Left lung (tissue), 10 donors: ENCODE data around the gene AP4S1. TPM values are rescaled to one million over a fixed set of nuclear protein-coding genes. Genes with fewer than 3 reads are reported as not detected.

Experiments
- ATAC-seq: fragments of 200-7000 bp; cut with Tn5 transposase; one replicate; pipeline ENCODE4 v1.9.1; 2020; ENCODE audit warnings: moderate library complexity
- DNase-seq, 4 donors: peaks; one replicate each; pipeline ENCODE4 v3.0.0-alpha.2; 2013 to 2020
- H3K27ac ChIP-seq, 2 donors: fragments of 200-600 bp; sonication (generic) in 1 of 2; one replicate each; pipeline versions ENCODE4 v1.5.0 to v1.8.0; 2020 to 2021
- H3K27me3 ChIP-seq, 2 donors: fragments of 200-600 bp; sonication (generic) in 1 of 2; one replicate each; pipeline versions ENCODE4 v1.5.0 to v1.8.0; 2020 to 2021
- H3K36me3 ChIP-seq, 2 donors: fragments of 200-600 bp; sonication (generic) in 1 of 2; one replicate each; pipeline versions ENCODE4 v1.5.0 to v1.8.0; 2020 to 2021
- H3K4me1 ChIP-seq, 2 donors: fragments of 200-600 bp; one replicate each; pipeline ENCODE4 v1.8.0; 2021
- H3K4me3 ChIP-seq, 2 donors: fragments of 200-600 bp; sonication (generic) in 1 of 2; one replicate each; pipeline versions ENCODE4 v1.5.0 to v1.8.0; 2020 to 2021; ENCODE audit warnings: mild to moderate bottlenecking in 1 of 2
- H3K9me3 ChIP-seq, 2 donors: fragments of 200-600 bp; sonication (generic) in 1 of 2; one replicate each; pipeline versions ENCODE4 v1.5.0 to v1.8.0; 2020 to 2021
- intact Hi-C, 2 donors: fragments of 100-400 bp; cut with DNase I; formaldehyde crosslinking; loops; one replicate each; pipeline versions ENCODE4 v1.11.2 to v1.14.2; 2022
- polyA plus RNA-seq, 6 donors: library from polyadenylated mRNA; unstranded; fragments of 120-200 nt; gene quantifications; one replicate each; pipeline ENCODE4 v1.2.1, GENCODE V29; 2013; ENCODE audit not compliant: insufficient read length in 6 of 6
- total RNA-seq, 2 donors: library from RNA; stranded (reverse); fragmentation: NEBNext Ultra II Directional; extraction: Animal tissue kit (Norgen Biotek cat#: 25700); gene quantifications; one replicate each; pipeline ENCODE4 v1.2.1, GENCODE V29; 2021
- TF ChIP-seq, protein P1 (sequence below), 2 donors: fragments of 200-600 bp; sonication (generic) in 1 of 2; IDR thresholded peaks; one replicate each; pipeline versions ENCODE4 v1.5.0 to v1.8.0; 2021; ENCODE audit warnings: antibody characterized with exemption in 2 of 2
- donor health status: DM: no; HTN: yes; CAD: no.
- donor health status: DM: no; HTN: no; CAD: no.

The AP4S1 gene
- total and polyA plus RNA-seq, 8 donors, result 6.9 to 25.0 (median 19.6) TPM

DNA sequence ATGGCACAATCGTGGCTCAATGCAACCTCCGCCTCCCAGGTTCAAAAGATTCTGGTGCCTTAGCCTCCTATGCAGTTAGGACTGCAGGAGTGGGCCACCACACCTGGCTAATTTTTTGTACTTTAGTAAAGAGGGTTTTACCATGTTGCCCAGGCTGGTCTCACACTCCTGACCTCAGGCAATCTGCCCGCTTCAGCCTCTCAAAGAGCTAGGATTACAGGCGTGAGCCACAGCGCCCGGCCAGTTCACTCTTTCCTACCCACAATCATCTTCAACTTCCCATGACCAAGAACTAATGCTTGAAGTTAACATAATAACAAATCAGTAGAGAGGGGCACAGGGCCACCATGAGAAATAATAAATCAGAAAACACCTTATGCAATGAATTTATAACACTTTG lies 99.8 kb downstream of the AP4S1 start:
- TF ChIP-seq, protein P1, sequence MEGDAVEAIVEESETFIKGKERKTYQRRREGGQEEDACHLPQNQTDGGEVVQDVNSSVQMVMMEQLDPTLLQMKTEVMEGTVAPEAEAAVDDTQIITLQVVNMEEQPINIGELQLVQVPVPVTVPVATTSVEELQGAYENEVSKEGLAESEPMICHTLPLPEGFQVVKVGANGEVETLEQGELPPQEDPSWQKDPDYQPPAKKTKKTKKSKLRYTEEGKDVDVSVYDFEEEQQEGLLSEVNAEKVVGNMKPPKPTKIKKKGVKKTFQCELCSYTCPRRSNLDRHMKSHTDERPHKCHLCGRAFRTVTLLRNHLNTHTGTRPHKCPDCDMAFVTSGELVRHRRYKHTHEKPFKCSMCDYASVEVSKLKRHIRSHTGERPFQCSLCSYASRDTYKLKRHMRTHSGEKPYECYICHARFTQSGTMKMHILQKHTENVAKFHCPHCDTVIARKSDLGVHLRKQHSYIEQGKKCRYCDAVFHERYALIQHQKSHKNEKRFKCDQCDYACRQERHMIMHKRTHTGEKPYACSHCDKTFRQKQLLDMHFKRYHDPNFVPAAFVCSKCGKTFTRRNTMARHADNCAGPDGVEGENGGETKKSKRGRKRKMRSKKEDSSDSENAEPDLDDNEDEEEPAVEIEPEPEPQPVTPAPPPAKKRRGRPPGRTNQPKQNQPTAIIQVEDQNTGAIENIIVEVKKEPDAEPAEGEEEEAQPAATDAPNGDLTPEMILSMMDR (IDR thresholded peaks at IDR 0.05), result no peak
- Histone ChIP-seq H3K4me1 (peaks cover 0 to 20% of the 10 kb centered on the region in 2 donors), H3K4me3 (no peak overlapping the region), H3K27ac (no peak overlapping the region), H3K36me3 (peaks cover 0 to 96% of the 10 kb centered on the region in 2 donors), H3K9me3 (no peaks in the 10 kb centered on the region), H3K27me3 (no peaks in the 10 kb centered on the region)
- ATAC-seq, result no peak
- DNase-seq, result no peak
- intact Hi-C loops, result no loop called here

DNA sequence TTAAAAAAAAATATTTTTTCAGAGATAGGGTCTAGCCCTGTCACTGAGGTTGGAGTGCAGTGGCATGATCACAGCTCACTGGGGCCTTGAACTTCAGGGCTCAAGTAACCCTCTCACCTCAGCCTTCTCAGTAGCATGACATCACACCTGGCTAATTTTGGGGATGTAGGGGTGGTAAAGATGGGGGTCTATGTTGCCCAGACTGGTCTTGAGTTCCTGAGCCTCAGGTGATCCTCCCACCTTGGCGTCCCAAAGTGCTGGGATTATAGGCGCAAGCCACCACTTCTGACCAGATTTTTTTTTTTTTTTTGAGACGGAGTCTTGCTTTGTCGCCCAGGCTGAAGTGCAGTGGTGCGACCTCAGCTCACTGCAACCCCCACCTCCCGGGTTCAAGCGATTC lies 101.2 kb downstream of the AP4S1 start:
- H3K9me3 ChIP-seq, result no peaks in the 10 kb centered on the region
- intact Hi-C loops, result no loop called here
- TF ChIP-seq, protein P1 (IDR thresholded peaks at IDR 0.05), result no peak
- no peak overlapping the region for H3K27ac ChIP-seq
- ATAC-seq (no peak), DNase-seq (no peak)
- no peaks in the 10 kb centered on the region for H3K27me3 ChIP-seq
- H3K4me1 ChIP-seq, result peaks cover 0 to 20% of the 10 kb centered on the region in 2 donors
- peaks cover 0 to 96% of the 10 kb centered on the region in 2 donors for H3K36me3 ChIP-seq
- no peak overlapping the region for H3K4me3 ChIP-seq

DNA sequence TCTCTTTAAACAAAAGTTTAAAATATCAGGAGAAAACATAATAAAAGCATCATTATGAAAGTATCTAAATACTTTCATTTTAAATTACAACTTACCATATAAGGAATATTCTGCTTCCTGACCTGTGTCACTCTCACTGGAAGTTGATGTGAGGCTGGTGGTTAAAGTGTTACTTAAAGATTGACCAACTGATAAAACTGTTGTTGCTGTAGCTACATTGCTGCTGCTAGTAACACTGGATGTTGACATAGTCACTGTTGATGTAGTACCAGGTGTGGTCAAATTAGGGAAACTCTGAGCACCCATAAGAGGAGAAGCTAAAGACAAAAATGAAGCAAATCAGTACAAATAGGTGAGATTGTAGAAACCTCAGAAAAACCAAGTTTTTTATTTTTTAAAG lies 102.2 kb downstream of the AP4S1 start:
- TF ChIP-seq, protein P1 (IDR thresholded peaks at IDR 0.05), result no peak
- peaks cover 0 to 96% of the 10 kb centered on the region in 2 donors for H3K36me3 ChIP-seq
- no peak overlapping the region for H3K27ac ChIP-seq
- H3K27me3 ChIP-seq, result no peaks in the 10 kb centered on the region
- H3K4me1 ChIP-seq, result peaks cover 0 to 20% of the 10 kb centered on the region in 2 donors
- peak; percentile 87 for ATAC-seq
- no peaks in the 10 kb centered on the region for H3K9me3 ChIP-seq
- no peak overlapping the region for H3K4me3 ChIP-seq
- DNase-seq, result peak in 1 of 4 donors; percentile 10
- intact Hi-C loops, result no loop called here

DNA sequence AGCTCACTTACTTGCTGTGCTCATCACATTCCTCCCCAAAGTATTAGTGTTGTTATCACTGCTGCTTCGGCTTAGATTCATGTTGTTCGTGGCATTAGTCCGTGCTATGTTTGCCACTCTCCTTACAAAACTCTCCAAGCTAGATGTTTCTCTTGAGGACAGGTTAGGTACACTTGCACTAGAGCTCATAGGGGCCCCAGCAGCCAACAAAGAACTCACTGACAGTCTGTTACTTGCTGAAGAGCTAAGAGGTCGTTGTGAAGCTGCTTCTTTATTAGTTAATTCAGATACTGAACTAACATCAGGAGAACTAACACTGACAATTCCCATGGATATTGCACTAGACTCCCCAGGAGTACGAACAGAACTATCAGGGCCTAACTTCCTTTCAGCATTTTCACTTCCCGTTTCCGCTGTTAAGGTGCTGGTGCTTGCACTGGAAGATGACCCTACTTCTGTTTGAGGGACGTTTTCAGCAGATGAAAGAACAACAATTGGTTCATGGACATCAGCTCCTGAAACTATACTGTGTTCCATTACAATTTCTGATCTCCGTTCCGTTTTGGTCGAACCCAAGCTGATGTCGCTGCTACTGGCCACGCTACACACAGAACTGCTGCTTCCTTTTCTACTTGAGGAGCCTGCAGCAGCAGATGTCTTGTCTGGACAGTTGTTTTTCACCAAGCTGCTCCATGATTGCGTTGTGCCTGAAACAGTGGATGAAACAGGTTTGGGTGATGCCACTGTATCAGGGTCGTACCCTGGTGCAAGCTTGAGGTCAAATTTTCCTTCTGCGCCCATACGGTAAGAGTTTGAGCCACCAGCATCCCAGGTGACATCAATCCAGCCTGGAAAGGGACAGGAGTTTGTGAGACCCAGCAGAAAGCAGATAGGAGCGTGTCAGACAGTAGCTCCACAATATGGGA lies 103.4 kb downstream of the AP4S1 start:
- no peaks in the 10 kb centered on the region for H3K27me3 ChIP-seq
- DNase-seq (no peak), ATAC-seq (peak; percentile 42)
- H3K36me3 ChIP-seq, result peaks cover 0 to 94% of the 10 kb centered on the region in 2 donors
- TF ChIP-seq, protein P1 (IDR thresholded peaks at IDR 0.05), result no peak
- intact Hi-C loops, result no loop called here
- H3K4me1 ChIP-seq, result peaks cover 0 to 20% of the 10 kb centered on the region in 2 donors
- H3K4me3 ChIP-seq, result no peak overlapping the region
- H3K9me3 ChIP-seq, result no peaks in the 10 kb centered on the region
- peak overlapping the region in 1 of 2 donors; percentile 48 for H3K27ac ChIP-seq

DNA sequence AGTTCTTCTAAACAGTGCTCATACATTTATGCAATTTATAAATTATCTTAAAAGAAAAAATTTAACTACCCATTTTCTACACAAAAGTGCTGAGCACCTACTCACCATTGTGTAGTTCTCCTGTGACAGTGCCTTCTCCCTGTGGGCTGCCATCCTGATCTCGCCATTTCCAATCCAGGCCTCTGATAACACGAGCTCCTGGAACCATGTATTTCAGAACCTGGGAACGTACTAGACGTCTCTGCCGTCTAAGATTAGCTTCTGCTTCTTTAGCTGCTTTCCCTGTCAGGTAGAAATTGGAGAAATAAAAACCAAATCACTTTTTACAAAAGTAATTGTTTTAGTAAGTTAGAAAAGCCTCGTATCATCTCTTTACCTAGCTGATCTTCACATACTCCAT lies 107.7 kb downstream of the AP4S1 start:
- peaks cover 0 to 90% of the 10 kb centered on the region in 2 donors for H3K36me3 ChIP-seq

More for the DNA sequence above, 107.7 kb downstream of the AP4S1 start:
- Histone ChIP-seq H3K27ac (no peak overlapping the region), H3K4me1 (peaks cover 0 to 12% of the 10 kb centered on the region in 2 donors), H3K4me3 (no peak overlapping the region), H3K9me3 (no peaks in the 10 kb centered on the region), H3K27me3 (no peaks in the 10 kb centered on the region)
- ATAC-seq (no peak), DNase-seq (no peak)
- intact Hi-C loops, result no loop called here
- TF ChIP-seq, protein P1 (IDR thresholded peaks at IDR 0.05), result no peak
